ENCODE results near the gene NOX1. TPM values are rescaled to one million over a fixed set of nuclear protein-coding genes. Genes with fewer than 3 reads are reported as not detected.

NOX1 gene
- total RNA-seq, 3 donors from 2014 or later: 27.8 to 109 (median 96.7) TPM

DNA sequence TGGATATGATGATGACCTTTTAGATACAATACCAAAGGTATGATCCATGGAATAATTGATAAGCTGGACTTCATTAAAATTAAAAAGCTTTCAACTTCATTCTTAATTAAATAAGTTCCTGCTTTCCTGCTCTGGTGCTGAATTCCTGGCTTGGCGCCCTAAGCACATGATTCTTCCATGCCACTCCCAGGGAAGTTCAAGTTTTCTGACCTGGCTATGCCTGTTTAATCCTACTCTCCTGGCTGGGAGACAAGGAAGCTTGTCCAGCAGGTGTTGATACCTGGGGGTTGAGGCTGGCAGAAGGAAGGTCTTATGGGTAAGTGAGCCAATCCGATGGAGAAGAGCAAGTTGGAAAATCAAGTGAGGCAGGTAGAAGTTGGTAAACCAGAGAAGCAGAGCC is 30.3 kb upstream of the NOX1 start:
- Histone ChIP-seq H3K36me3 (ENCODE audit: low read depth) (no peaks in the 10 kb centered on the region), H3K4me3 (no peak overlapping the region), H3K9me3 (no peaks in the 10 kb centered on the region), H3K4me1 (ENCODE audit: low read depth) (no peaks in the 10 kb centered on the region)
- ATAC-seq (peak; percentile 75), DNase-seq (peak in 1 of 3 donors; percentile 77)
- TF ChIP-seq, protein P1, sequence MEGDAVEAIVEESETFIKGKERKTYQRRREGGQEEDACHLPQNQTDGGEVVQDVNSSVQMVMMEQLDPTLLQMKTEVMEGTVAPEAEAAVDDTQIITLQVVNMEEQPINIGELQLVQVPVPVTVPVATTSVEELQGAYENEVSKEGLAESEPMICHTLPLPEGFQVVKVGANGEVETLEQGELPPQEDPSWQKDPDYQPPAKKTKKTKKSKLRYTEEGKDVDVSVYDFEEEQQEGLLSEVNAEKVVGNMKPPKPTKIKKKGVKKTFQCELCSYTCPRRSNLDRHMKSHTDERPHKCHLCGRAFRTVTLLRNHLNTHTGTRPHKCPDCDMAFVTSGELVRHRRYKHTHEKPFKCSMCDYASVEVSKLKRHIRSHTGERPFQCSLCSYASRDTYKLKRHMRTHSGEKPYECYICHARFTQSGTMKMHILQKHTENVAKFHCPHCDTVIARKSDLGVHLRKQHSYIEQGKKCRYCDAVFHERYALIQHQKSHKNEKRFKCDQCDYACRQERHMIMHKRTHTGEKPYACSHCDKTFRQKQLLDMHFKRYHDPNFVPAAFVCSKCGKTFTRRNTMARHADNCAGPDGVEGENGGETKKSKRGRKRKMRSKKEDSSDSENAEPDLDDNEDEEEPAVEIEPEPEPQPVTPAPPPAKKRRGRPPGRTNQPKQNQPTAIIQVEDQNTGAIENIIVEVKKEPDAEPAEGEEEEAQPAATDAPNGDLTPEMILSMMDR (IDR thresholded peaks at IDR 0.05): no peak
- intact Hi-C loops (cut with DNase I, micrococcal nuclease): no loop called here

DNA sequence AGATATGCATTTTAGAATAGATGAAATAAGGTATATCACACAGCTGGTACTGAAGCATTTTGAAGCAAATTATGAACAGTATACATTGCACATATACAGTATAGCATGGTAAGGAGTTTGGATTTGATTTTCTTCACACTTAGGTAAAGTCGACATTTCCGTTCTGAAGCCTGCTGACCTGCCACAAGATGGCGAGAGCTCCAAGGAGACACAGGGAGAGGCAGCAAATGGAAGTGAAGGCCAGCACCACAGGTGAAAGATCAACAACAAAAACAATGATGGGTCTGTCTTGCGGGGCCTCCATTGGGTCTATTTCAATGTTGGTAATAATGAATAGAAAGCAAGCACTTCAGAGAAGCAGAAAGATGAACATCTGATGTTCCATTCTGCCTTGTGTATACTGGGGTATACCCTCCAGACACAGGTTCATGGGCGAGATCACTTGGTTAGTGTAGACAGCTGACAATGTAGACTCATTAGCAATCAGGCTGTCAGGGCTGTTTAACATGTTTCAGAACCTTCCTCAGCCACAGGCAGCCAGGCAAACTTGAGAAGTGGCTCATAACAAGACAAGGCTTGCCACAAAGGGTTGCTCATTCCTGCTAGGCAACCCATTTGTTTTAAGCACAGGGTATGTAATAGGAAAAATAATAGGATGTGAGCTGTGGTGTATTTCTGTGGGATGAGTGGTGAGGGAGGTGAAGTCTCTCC is 21.4 kb upstream of the NOX1 start:
- Histone ChIP-seq H3K4me1 (ENCODE audit: low read depth) (no peaks in the 10 kb centered on the region), H3K4me3 (no peak overlapping the region), H3K9me3 (no peaks in the 10 kb centered on the region), H3K36me3 (ENCODE audit: low read depth) (no peaks in the 10 kb centered on the region)
- ATAC-seq: peak; percentile 84
- peak in 2 of 3 donors; percentile 31 to 36 for DNase-seq
- intact Hi-C loops (cut with DNase I, micrococcal nuclease): no loop called here
- TF ChIP-seq, protein P1 (IDR thresholded peaks at IDR 0.05): no peak

DNA sequence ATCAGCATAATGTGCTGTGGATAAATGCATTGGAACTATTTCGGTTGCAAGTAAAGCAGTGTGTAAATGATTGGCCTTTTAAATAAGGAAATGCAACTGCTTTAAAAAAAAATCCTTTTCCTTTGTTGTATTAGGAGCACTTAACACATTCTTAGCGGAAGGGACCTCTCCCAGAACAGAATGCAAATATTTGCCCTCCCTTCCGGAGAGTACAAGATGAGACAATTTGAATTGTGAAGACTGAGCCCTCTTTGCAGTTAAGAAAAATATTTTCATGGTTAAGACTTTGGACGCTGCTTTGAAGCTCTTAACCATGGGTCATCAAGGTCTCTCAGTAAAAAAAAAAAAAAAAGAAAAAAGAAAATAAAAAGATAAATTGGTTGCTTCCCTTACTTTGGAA is 9.5 kb upstream of the NOX1 start:
- no peak for DNase-seq
- TF ChIP-seq, protein P1 (IDR thresholded peaks at IDR 0.05): no peak
- H3K4me1 ChIP-seq (ENCODE audit: low read depth): peaks cover 6% of the 10 kb centered on the region
- H3K9me3 ChIP-seq: no peaks in the 10 kb centered on the region
- intact Hi-C loops (cut with DNase I, micrococcal nuclease): no loop called here
- peak; percentile 66 for ATAC-seq
- H3K36me3 ChIP-seq (ENCODE audit: low read depth): no peaks in the 10 kb centered on the region
- H3K4me3 ChIP-seq: no peak overlapping the region

DNA sequence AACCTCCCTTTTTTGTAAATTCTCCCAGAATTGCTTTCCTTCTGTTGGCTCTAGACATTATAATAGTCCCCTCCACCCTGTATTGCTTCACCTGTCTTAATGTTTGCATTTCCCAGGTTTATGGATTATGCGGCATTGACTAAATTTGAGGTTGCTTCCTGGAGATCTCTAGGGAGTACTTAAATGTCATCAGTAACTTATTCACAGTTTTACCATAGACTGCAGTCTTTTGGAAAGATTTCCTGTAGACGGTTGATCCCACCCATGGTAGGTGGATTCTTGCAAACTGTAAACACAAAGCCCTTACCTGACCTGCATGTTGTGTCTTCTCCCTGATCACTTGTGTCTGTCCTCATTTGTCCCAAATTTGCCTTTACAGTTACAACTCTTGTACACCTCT is 6.2 kb upstream of the NOX1 start:
- no peaks in the 10 kb centered on the region for H3K36me3 ChIP-seq (ENCODE audit: low read depth)
- intact Hi-C loops (cut with DNase I, micrococcal nuclease): no loop called here
- DNase-seq: peak in 1 of 3 donors; percentile 42
- H3K4me3 ChIP-seq: no peak overlapping the region
- TF ChIP-seq, protein P1 (IDR thresholded peaks at IDR 0.05): no peak
- peaks cover 6% of the 10 kb centered on the region for H3K4me1 ChIP-seq (ENCODE audit: low read depth)
- H3K9me3 ChIP-seq: no peaks in the 10 kb centered on the region
- peak; percentile 90 for ATAC-seq

DNA sequence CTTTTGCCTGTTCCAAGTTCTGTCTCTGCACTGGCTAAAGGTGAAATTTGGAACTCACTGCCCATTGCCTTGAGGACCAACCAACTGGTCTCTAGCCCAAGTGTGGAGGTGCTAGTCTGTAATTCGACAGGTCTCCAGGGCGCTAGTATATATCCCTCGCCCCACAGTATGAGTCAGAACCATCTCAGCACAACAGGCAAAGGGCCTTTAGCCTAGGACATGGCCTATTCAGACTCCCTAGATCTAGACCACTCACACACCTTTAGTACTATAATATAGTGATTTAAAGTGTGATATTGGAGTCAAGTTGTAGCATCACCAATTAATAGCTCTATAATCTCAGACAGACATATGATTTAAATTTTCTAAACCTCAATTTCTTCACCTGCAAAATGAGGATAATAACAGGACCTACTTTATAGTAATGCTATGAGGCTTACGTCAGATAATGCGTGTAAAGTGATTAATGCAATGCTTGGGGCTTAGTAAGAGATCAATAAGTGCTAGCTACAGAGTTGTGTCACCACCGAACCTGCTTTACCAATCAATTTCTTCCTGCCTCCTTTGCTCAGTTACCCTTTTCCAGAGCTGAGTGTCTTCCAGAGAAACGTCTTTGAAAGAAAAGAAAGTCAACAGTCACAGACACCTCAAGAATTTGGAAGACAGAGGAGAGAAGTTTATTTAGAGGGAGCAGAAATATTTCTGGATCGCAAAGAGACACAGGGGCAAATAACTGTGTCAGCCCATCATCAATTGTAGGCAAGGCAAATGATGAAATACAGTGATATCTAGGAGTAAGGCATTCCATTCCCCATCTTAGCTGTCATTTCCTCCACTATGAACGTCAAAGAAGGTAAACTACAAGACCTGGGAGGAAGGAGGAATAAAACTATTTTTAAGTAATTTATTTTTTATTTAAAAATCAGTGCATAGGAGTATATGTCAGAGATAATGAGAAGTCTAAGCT is 2.3 kb downstream of the NOX1 start:
- Histone ChIP-seq H3K9me3 (no peaks in the 10 kb centered on the region), H3K36me3 (ENCODE audit: low read depth) (no peaks in the 10 kb centered on the region), H3K4me1 (ENCODE audit: low read depth) (no peaks in the 10 kb centered on the region), H3K4me3 (no peak overlapping the region)
- intact Hi-C loops (cut with DNase I, micrococcal nuclease): no loop called here
- ATAC-seq (peak; percentile 41), DNase-seq (no peak)
- TF ChIP-seq, protein P1 (IDR thresholded peaks at IDR 0.05): no peak

All from mucosa of descending colon (tissue), 3 donors.